ENCODE data around the gene PLIN3. TPM values are rescaled to one million over a fixed set of nuclear protein-coding genes. Genes with fewer than 3 reads are reported as not detected.

PLIN3 gene
- total and polyA plus RNA-seq, 2 of the 8 experiments (the other 6 are each of a cell fraction or from before 2014, with no cell fraction given), result 60.7 to 61.5 TPM

DNA sequence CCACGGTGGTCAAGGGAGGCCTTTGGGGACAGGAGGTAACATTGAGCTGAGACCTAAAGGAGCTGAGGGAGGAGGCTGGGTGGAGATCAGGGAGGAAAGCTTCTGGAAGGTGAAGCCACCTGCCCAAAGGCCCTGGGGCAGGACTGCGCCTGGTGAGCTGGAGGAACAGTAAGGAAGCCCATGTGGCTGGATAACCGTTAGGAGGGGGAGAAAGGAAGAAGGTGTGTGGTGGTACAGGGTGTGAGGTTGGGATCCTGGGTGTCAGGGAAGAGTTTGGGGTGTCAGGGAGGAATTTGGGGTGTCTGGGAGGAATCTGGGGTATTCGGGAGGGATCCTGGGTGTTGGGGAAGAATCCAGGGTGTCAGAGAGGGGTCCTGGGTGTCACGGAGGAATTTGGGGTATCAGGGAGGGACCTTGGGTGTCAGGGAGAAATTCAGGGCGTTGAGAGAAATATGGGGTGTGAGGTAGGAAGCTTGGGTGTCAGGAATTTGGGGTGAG lies 36.6 kb downstream of the PLIN3 start:
- Histone ChIP-seq H4K91ac (replicated peaks; ENCODE audit: insufficient read length, low read length) (no peak overlapping the region), H4K5ac (ENCODE audit: insufficient read length, low read depth, low read length) (no peak overlapping the region), H2BK120ac (replicated peaks; ENCODE audit: low read depth, low read length) (no peak overlapping the region), H3K9ac (replicated peaks in 1 of 4; ENCODE audit: extremely low read depth in 1 of 4, low read depth in 3 of 4, low read length in 3 of 4) (no peak overlapping the region), H4K20me1 (replicated peaks in 1 of 2; ENCODE audit: control insufficient read depth in 1 of 2, insufficient read depth in 2 of 2, low read length in 2 of 2) (no peaks in the 10 kb centered on the region), H3K9me3 (ENCODE audit: insufficient read depth in 2 of 2, low read depth in 1 of 2, low read length in 1 of 2) (no peaks in the 10 kb centered on the region), H3K79me1 (ENCODE audit: low read depth, low read length) (no peaks in the 10 kb centered on the region), H3K27me3 (replicated peaks in 1 of 4; ENCODE audit: control insufficient read depth in 3 of 4, extremely low read depth in 1 of 4, insufficient read depth in 3 of 4, low read length in 3 of 4) (peaks cover 0 to 16% (median 12%) of the 10 kb centered on the region in 4 experiments; a peak in 6 of 7 replicates), H4K8ac (ENCODE audit: extremely low read depth, insufficient read depth, low read length) (no peak overlapping the region), H3K4ac (replicated peaks; ENCODE audit: insufficient read length, low read depth, low read length) (no peak overlapping the region), H3K56ac (replicated peaks; ENCODE audit: insufficient read length, low read depth, low read length) (no peak overlapping the region), H3K18ac (ENCODE audit: extremely low read depth, low read length) (no peak overlapping the region), H3K36me3 (ENCODE audit: control insufficient read depth in 2 of 4, insufficient read depth in 4 of 4, low read length in 3 of 4) (no peaks in the 10 kb centered on the region), H2BK5ac (ENCODE audit: low read depth, low read length) (no peak overlapping the region; the same call in 1 of the 2 replicates), H2BK15ac (ENCODE audit: low read length) (peak overlapping the region; percentile 92; the same call in 1 of the 2 replicates), H3K14ac (ENCODE audit: insufficient read length) (no peak overlapping the region), H3K79me2 (ENCODE audit: control insufficient read depth in 1 of 2, insufficient read depth in 2 of 2, low read length in 2 of 2) (no peaks in the 10 kb centered on the region), H3K23ac (ENCODE audit: insufficient read length) (no peak overlapping the region), H2AK5ac (ENCODE audit: low read depth, low read length) (no peak overlapping the region), H3K4me1 (replicated peaks in 1 of 4; ENCODE audit: control insufficient read depth in 3 of 4, insufficient read depth in 4 of 4, low read length in 3 of 4) (no peaks in the 10 kb centered on the region), H2BK12ac (ENCODE audit: low read depth, low read length) (0 out of 2 replicates have a peak overlapping the region, but pooled peaks have one; percentile 39), H3K23me2 (ENCODE audit: low read depth, low read length) (no peaks in the 10 kb centered on the region), H3K4me2 (ENCODE audit: insufficient read depth in 1 of 2, low read depth in 2 of 2, low read length in 2 of 2) (peak overlapping the region; percentile 58 to 98; a peak in 3 of 4 replicates), H3K4me3 (ENCODE audit: extremely low read depth in 1 of 4, insufficient read depth in 2 of 4, low read depth in 3 of 4, low read length in 4 of 4) (peak overlapping the region in 1 of 4 experiments; percentile 93; a peak in 2 of 8 replicates), H3K27ac (ENCODE audit: low read depth, low read length) (no peak overlapping the region), H2BK20ac (ENCODE audit: low read length) (no peak overlapping the region), H2AFZ (ENCODE audit: low read length) (no peak overlapping the region)
- ChIA-PET POLR2A (ENCODE audit: partially characterized antibody) (interaction anchor here (1.0 kb wide), 1 partner anchor 34 kb away, joined by 3 read pairs; no protein-coding TSS in a partner anchor), CTCF (ENCODE audit: partially characterized antibody) (interaction anchor here (0.6 to 1.6 kb wide), 5 partner anchors 21 to 830 kb away, joined by 3 to 5 read pairs (median 3); no protein-coding TSS in a partner anchor)
- TF ChIP-seq POU5F1 (IDR thresholded peaks at IDR 0.05; ENCODE audit: low read depth, low read length) (no peak), RNF2 (IDR thresholded peaks at IDR 0.05; ENCODE audit: borderline replicate concordance, low read depth, low read length, missing control alignments, poor library complexity, severe bottlenecking) (peak; percentile 30), MAFK (IDR thresholded peaks at IDR 0.05; ENCODE audit: low read depth, low read length) (no peak), GABPA (IDR thresholded peaks at IDR 0.05; ENCODE audit: borderline replicate concordance, insufficient read depth, low read length) (no peak)
- TF ChIP-seq, protein P1, sequence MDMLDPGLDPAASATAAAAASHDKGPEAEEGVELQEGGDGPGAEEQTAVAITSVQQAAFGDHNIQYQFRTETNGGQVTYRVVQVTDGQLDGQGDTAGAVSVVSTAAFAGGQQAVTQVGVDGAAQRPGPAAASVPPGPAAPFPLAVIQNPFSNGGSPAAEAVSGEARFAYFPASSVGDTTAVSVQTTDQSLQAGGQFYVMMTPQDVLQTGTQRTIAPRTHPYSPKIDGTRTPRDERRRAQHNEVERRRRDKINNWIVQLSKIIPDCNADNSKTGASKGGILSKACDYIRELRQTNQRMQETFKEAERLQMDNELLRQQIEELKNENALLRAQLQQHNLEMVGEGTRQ (IDR thresholded peaks at IDR 0.05; ENCODE audit: low read length), result no peak
- DNase-seq (ENCODE audit: low read depth in 1 of 2, low spot score in 2 of 2) (no peak), FAIRE-seq (no peak)
- WGBS, 2 experiments (ENCODE audit: extremely low coverage in 1 of 2, insufficient coverage in 1 of 2, insufficient read length in 1 of 2, insufficient replicate concordance in 2 of 2, low coverage in 1 of 2, low lambda C conversion rate in 2 of 2, missing lambda C conversion rate in 1 of 2), result 87% methylated on average over 6 of the region's 6 CpGs; no CpG with 5 or more reads in 1 of the 2 experiments
